Caco-2 (cell line): Measurements from ENCODE around the gene EMSY. TPM values are rescaled to one million over a fixed set of nuclear protein-coding genes. Genes with fewer than 3 reads are reported as not detected.

ENCODE experiments used
- BruUV-seq: library from RNA; stranded (reverse); fragments of 400-500 nt; replicated peaks from 2 replicates; lab custom pipeline; 2021; lab: Mats Ljungman, UMichigan
- CTCF ChIA-PET: fragments of 300-600 bp; sonication (Branson Sonifier 250); formaldehyde crosslinking; loops from one replicate; lab custom pipeline; 2022; ENCODE audit warnings: antibody characterized with exemption; lab: Charles Lee
- POLR2A ChIA-PET: fragments of 300-600 bp; sonication (Branson Sonifier 250); formaldehyde crosslinking; loops from one replicate; lab custom pipeline; 2022; ENCODE audit warnings: antibody characterized with exemption; lab: Charles Lee
- DNase-seq, 2 experiments: peaks; one replicate each; pipeline versions ENCODE4 v3.0.0 to v3.0.0-alpha.2; 2020 to 2022
- H3K27me3 ChIP-seq: replicated peaks from 2 replicates; pipeline ENCODE4 v1.6.0; 2011; ENCODE audit warnings: low read length; ENCODE audit not compliant: control insufficient read depth, insufficient read depth
- H3K36me3 ChIP-seq: 2 replicates; pipeline ENCODE4 v1.5.1; 2011; ENCODE audit warnings: low read length; ENCODE audit not compliant: control insufficient read depth, insufficient read depth
- H3K4me1 ChIP-seq: fragments of 250-450 bp; sonication (Bioruptor Pico); 2 replicates; pipeline ENCODE4 v1.5.1; 2020; ENCODE audit warnings: mild to moderate bottlenecking
- H3K4me3 ChIP-seq: 2 replicates; pipeline ENCODE4 v1.5.1; 2011; ENCODE audit warnings: low read depth, mild to moderate bottlenecking, control low read depth, low read length
- H3K9me3 ChIP-seq: fragments of 250-450 bp; sonication (Bioruptor Pico); 2 replicates; pipeline ENCODE4 v1.5.1; 2020; ENCODE audit warnings: mild to moderate bottlenecking, moderate library complexity
- H3K27ac Mint-ChIP-seq: one replicate; pipeline ENCODE4 v1.8.0; 2022; ENCODE audit warnings: mixed read lengths; ENCODE audit not compliant: unreplicated experiment
- H3K27me3 Mint-ChIP-seq: one replicate; pipeline ENCODE4 v1.8.0; 2022; ENCODE audit warnings: mixed read lengths; ENCODE audit not compliant: insufficient read depth, unreplicated experiment
- H3K36me3 Mint-ChIP-seq: one replicate; pipeline ENCODE4 v1.8.0; 2022; ENCODE audit warnings: mild to moderate bottlenecking, mixed read lengths; ENCODE audit not compliant: insufficient read depth, unreplicated experiment
- H3K4me1 Mint-ChIP-seq: one replicate; pipeline ENCODE4 v1.8.0; 2022; ENCODE audit warnings: low read depth, mixed read lengths; ENCODE audit not compliant: unreplicated experiment
- H3K4me3 Mint-ChIP-seq: one replicate; pipeline ENCODE4 v1.8.0; 2022; ENCODE audit warnings: mild to moderate bottlenecking, moderate library complexity, mixed read lengths; ENCODE audit not compliant: unreplicated experiment
- H3K9me3 Mint-ChIP-seq: one replicate; pipeline ENCODE4 v1.8.0; 2022; ENCODE audit warnings: mixed read lengths; ENCODE audit not compliant: unreplicated experiment
- CTCF ChIP-seq, 2 experiments: fragments of 200-600 bp in 1 of 2; IDR thresholded peaks; 1 replicate in 1 of 2; 2 replicates in 1 of 2; pipeline versions ENCODE4 v1.5.1 to v1.8.0; 2011 to 2022; ENCODE audit warnings: antibody characterized with exemption in 1 of 2, control low read depth in 1 of 2, inconsistent platforms in 1 of 2, low read depth in 1 of 2, low read length in 1 of 2, mild to moderate bottlenecking in 1 of 2, moderate library complexity in 1 of 2; ENCODE audit not compliant: insufficient read depth in 1 of 2, severe bottlenecking in 1 of 2, unreplicated experiment in 1 of 2
- intact Hi-C: fragments of 100-400 bp; cut with micrococcal nuclease; formaldehyde crosslinking; loops from one replicate; pipeline ENCODE4 v1.10.0; 2022; ENCODE audit not compliant: unreplicated experiment
- total RNA-seq: library from RNA; stranded (reverse); gene quantifications from 2 replicates; pipeline ENCODE4 v1.2.3, GENCODE V29; 2022

EMSY gene
- total RNA-seq, 1 experiment from 2014 or later: 43.6 TPM

- H3K9me3 Mint-ChIP-seq: peaks cover 3% of the 10 kb centered on the region
- intact Hi-C loops: no loop called here
- H3K27me3 Mint-ChIP-seq: no peaks in the 10 kb centered on the region
- no peak overlapping the region for H3K4me3 Mint-ChIP-seq
- Histone ChIP-seq H3K36me3 (no peaks in the 10 kb centered on the region), H3K4me1 (0 out of 2 replicates have a peak, but pooled peaks cover 3% of the 10 kb centered on the region), H3K9me3 (no peaks in the 10 kb centered on the region), H3K4me3 (no peak overlapping the region), H3K27me3 (no peaks in the 10 kb centered on the region)
- DNase-seq: no peak
- no peak for TF ChIP-seq CTCF (IDR thresholded peaks at IDR 0.05; ENCODE audit: insufficient read depth in 1 of 2, low read depth in 1 of 2, low read length in 1 of 2, severe bottlenecking in 1 of 2, unreplicated experiment in 1 of 2)
- CTCF ChIA-PET: no interaction called here
- BruUV-seq: no TSS peak
- H3K36me3 Mint-ChIP-seq: no peaks in the 10 kb centered on the region
- no peak overlapping the region for H3K27ac Mint-ChIP-seq
- H3K4me1 Mint-ChIP-seq: no peaks in the 10 kb centered on the region
- POLR2A ChIA-PET: no interaction called here
Measured at GRCh38 chr11:76559346-76559745, 114.5 kb downstream of the EMSY start.

GRCh38 chr11:76560219-76560618, 115.4 kb downstream of the EMSY start:
- H3K36me3 ChIP-seq: no peaks in the 10 kb centered on the region
- intact Hi-C loops: no loop called here
- no peaks in the 10 kb centered on the region for H3K9me3 ChIP-seq
- peaks cover 9% of the 10 kb centered on the region for H3K9me3 Mint-ChIP-seq
- H3K4me1 Mint-ChIP-seq: no peaks in the 10 kb centered on the region
- POLR2A ChIA-PET: no interaction called here
- DNase-seq: no peak
- H3K27me3 ChIP-seq: no peaks in the 10 kb centered on the region
- H3K27ac Mint-ChIP-seq: no peak overlapping the region
- no peak for TF ChIP-seq CTCF (IDR thresholded peaks at IDR 0.05; ENCODE audit: insufficient read depth in 1 of 2, low read depth in 1 of 2, low read length in 1 of 2, severe bottlenecking in 1 of 2, unreplicated experiment in 1 of 2)
- CTCF ChIA-PET: no interaction called here
- no peaks in the 10 kb centered on the region for H3K4me1 ChIP-seq
- H3K4me3 ChIP-seq: no peak overlapping the region
- no peaks in the 10 kb centered on the region for H3K27me3 Mint-ChIP-seq
- H3K4me3 Mint-ChIP-seq: no peak overlapping the region
- BruUV-seq: no TSS peak
- no peaks in the 10 kb centered on the region for H3K36me3 Mint-ChIP-seq

GRCh38 chr11:76561245-76561644, 116.4 kb downstream of the EMSY start:
- no peak for TF ChIP-seq CTCF (IDR thresholded peaks at IDR 0.05; ENCODE audit: insufficient read depth in 1 of 2, low read depth in 1 of 2, low read length in 1 of 2, severe bottlenecking in 1 of 2, unreplicated experiment in 1 of 2)
- no peaks in the 10 kb centered on the region for H3K36me3 ChIP-seq
- no peaks in the 10 kb centered on the region for H3K27me3 ChIP-seq
- H3K4me1 Mint-ChIP-seq: no peaks in the 10 kb centered on the region
- CTCF ChIA-PET: no interaction called here
- no peaks in the 10 kb centered on the region for H3K36me3 Mint-ChIP-seq
- H3K27ac Mint-ChIP-seq: no peak overlapping the region
- H3K27me3 Mint-ChIP-seq: no peaks in the 10 kb centered on the region
- POLR2A ChIA-PET: no interaction called here
- intact Hi-C loops: no loop called here
- H3K9me3 ChIP-seq: 0 out of 2 replicates have a peak, but pooled peaks cover 2% of the 10 kb centered on the region
- peaks cover 9% of the 10 kb centered on the region for H3K9me3 Mint-ChIP-seq
- H3K4me3 ChIP-seq: no peak overlapping the region
- no peaks in the 10 kb centered on the region for H3K4me1 ChIP-seq
- no peak overlapping the region for H3K4me3 Mint-ChIP-seq
- DNase-seq: no peak
- no TSS peak for BruUV-seq
